Neural cell (in vitro differentiated cells): ENCODE data around the gene SAT1. TPM values are rescaled to one million over a fixed set of nuclear protein-coding genes. Genes with fewer than 3 reads are reported as not detected.

Source experiments
- H2AFZ ChIP-seq: fragments of 200-600, 300-800 bp; sonication (generic), shearing (Covaris generic); 2 replicates; pipeline ENCODE4 v1.6.0; 2014; ENCODE audit warnings: low read depth, mild to moderate bottlenecking, antibody characterized with exemption, low read length, moderate library complexity
- H3F3A ChIP-seq: fragments of 200-600 bp; shearing (Covaris generic); 2 replicates; pipeline ENCODE4 v1.6.1; 2016; ENCODE audit warnings: mild to moderate bottlenecking, moderate library complexity, mixed read lengths, antibody characterized with exemption, low read length; ENCODE audit not compliant: insufficient read depth, poor library complexity, severe bottlenecking
- H3K27ac ChIP-seq: fragments of 200-600, 300-800 bp; sonication (generic), shearing (Covaris generic); 2 replicates; pipeline ENCODE4 v1.5.1; 2014; ENCODE audit warnings: mild to moderate bottlenecking, low read length, moderate library complexity
- H3K27me3 ChIP-seq: fragments of 300-800, 200-600 bp; sonication (generic), shearing (Covaris generic); 2 replicates; pipeline ENCODE4 v1.6.0; 2014; ENCODE audit warnings: mild to moderate bottlenecking, low read depth, low read length, moderate library complexity; ENCODE audit not compliant: insufficient read depth
- H3K36me3 ChIP-seq: fragments of 300-800, 200-600 bp; sonication (generic), shearing (Covaris generic); 2 replicates; pipeline ENCODE4 v1.5.1; 2014; ENCODE audit warnings: mild to moderate bottlenecking, antibody characterized with exemption, low read length, moderate library complexity; ENCODE audit not compliant: insufficient read depth
- H3K4me2 ChIP-seq: fragments of 300-800, 200-600 bp; sonication (generic), shearing (Covaris generic); 2 replicates; pipeline ENCODE4 v1.6.0; 2014; ENCODE audit warnings: mild to moderate bottlenecking, low read length
- H3K4me3 ChIP-seq: fragments of 300-800, 200-600 bp; sonication (generic), shearing (Covaris generic); 2 replicates; pipeline ENCODE4 v1.5.1; 2014; ENCODE audit warnings: mild to moderate bottlenecking, low read length, moderate library complexity
- H3K79me2 ChIP-seq: fragments of 200-600 bp; shearing (Covaris generic); replicated peaks from 2 replicates; pipeline ENCODE4 v1.6.0; 2014; ENCODE audit warnings: mild to moderate bottlenecking, low read length, moderate library complexity; ENCODE audit not compliant: insufficient read depth
- H3K9ac ChIP-seq: fragments of 300-800, 200-600 bp; sonication (generic), shearing (Covaris generic); 2 replicates; pipeline ENCODE4 v1.6.1; 2016; ENCODE audit warnings: mild to moderate bottlenecking, low read length, mixed read lengths
- H3K9me2 ChIP-seq: fragments of 200-600 bp; shearing (Covaris generic); 2 replicates; pipeline ENCODE4 v1.6.1; 2016; ENCODE audit warnings: mild to moderate bottlenecking, low read length, mixed read lengths; ENCODE audit not compliant: insufficient read depth
- H3K9me3 ChIP-seq: fragments of 200-600, 300-800 bp; sonication (generic), shearing (Covaris generic); 2 replicates; pipeline ENCODE4 v1.6.1; 2016; ENCODE audit warnings: mild to moderate bottlenecking, mixed run types, low read length, moderate library complexity, mixed read lengths
- H4K20me1 ChIP-seq: fragments of 200-600 bp; shearing (Covaris generic); 2 replicates; pipeline ENCODE4 v1.6.1; 2016; ENCODE audit warnings: mild to moderate bottlenecking, mixed run types; ENCODE audit not compliant: insufficient read depth
- EP300 ChIP-seq: fragments of 450-650 bp; conservative IDR thresholded peaks from 2 replicates; pipeline ENCODE4 v1.6.1; 2014; ENCODE audit warnings: antibody characterized with exemption, mild to moderate bottlenecking, moderate library complexity; ENCODE audit not compliant: poor library complexity, severe bottlenecking
- EZH2 ChIP-seq: fragments of 200-600, 300-800 bp; shearing (Covaris generic), sonication (generic); IDR thresholded peaks from 2 replicates; pipeline ENCODE4 v1.6.1; 2014; ENCODE audit warnings: antibody characterized with exemption, low read length, borderline replicate concordance, mild to moderate bottlenecking; ENCODE audit not compliant: insufficient read depth, poor library complexity, severe bottlenecking
- MXI1 ChIP-seq: fragments of 450-650 bp; conservative IDR thresholded peaks from 2 replicates; pipeline ENCODE4 v1.6.1; 2014; ENCODE audit warnings: antibody characterized with exemption, mild to moderate bottlenecking; ENCODE audit not compliant: poor library complexity, severe bottlenecking
- POLR2AphosphoS5 ChIP-seq: IDR thresholded peaks from 2 replicates; pipeline ENCODE4 v1.6.1; 2012
- RAD21 ChIP-seq: fragments of 450-650 bp; conservative IDR thresholded peaks from 2 replicates; pipeline ENCODE4 v1.6.1; 2014; ENCODE audit warnings: antibody characterized with exemption, mild to moderate bottlenecking, moderate library complexity
- SMC3 ChIP-seq: fragments of 450-650 bp; conservative IDR thresholded peaks from 2 replicates; pipeline ENCODE4 v1.6.1; 2014; ENCODE audit warnings: antibody characterized with exemption, mild to moderate bottlenecking, moderate library complexity; ENCODE audit not compliant: poor library complexity
- TAF1 ChIP-seq: IDR thresholded peaks from 2 replicates; pipeline ENCODE4 v1.6.1; 2012; ENCODE audit warnings: low read depth
- polyA plus RNA-seq: library from polyadenylated mRNA; depleted of rRNA; stranded (reverse); fragments of >200 nt; gene quantifications from 2 replicates; pipeline ENCODE4 v1.2.3, GENCODE V29; 2014
- TF ChIP-seq, protein P1 (sequence below): IDR thresholded peaks from 2 replicates; pipeline ENCODE4 v1.6.1; 2012; ENCODE audit warnings: borderline replicate concordance
- TF ChIP-seq, protein P2 (sequence below): fragments of 450-650 bp; IDR thresholded peaks from 2 replicates; pipeline ENCODE4 v1.5.1; 2014; ENCODE audit warnings: antibody characterized with exemption, mild to moderate bottlenecking, moderate library complexity; ENCODE audit not compliant: poor library complexity, severe bottlenecking

SAT1 gene
- polyA plus RNA-seq, 1 donor from 2014 or later = 95.2 TPM

DNA sequence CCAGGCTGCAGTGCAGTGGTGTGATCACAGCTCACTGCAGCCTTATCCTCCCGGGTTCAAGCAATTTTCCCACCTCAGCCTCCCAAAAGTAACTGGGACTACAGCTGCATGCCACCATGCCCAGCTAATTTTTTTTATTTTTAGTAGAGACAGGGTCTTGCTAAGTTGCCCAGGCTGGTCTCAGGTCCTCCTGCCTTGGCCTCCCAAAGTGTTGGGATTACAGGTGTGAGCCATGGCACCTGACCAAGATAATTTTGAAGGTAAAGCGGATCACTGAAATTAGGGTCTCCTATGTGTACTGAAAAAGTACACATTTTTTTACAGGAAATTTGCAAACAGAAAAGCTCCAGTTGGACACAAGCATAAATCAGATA lies 4.8 kb downstream of the SAT1 start:
- no peak overlapping the region for H3K4me3 ChIP-seq
- no peak overlapping the region for H3K4me2 ChIP-seq
- no peak overlapping the region for H3K9ac ChIP-seq
- H3K27ac ChIP-seq = no peak overlapping the region
- no peaks in the 10 kb centered on the region for H3K9me2 ChIP-seq
- H3K36me3 ChIP-seq = no peaks in the 10 kb centered on the region
- H3K79me2 ChIP-seq = no peaks in the 10 kb centered on the region
- TF ChIP-seq TAF1 (no peak), SMC3 (no peak), EP300 (no peak)
- TF ChIP-seq, protein P1, sequence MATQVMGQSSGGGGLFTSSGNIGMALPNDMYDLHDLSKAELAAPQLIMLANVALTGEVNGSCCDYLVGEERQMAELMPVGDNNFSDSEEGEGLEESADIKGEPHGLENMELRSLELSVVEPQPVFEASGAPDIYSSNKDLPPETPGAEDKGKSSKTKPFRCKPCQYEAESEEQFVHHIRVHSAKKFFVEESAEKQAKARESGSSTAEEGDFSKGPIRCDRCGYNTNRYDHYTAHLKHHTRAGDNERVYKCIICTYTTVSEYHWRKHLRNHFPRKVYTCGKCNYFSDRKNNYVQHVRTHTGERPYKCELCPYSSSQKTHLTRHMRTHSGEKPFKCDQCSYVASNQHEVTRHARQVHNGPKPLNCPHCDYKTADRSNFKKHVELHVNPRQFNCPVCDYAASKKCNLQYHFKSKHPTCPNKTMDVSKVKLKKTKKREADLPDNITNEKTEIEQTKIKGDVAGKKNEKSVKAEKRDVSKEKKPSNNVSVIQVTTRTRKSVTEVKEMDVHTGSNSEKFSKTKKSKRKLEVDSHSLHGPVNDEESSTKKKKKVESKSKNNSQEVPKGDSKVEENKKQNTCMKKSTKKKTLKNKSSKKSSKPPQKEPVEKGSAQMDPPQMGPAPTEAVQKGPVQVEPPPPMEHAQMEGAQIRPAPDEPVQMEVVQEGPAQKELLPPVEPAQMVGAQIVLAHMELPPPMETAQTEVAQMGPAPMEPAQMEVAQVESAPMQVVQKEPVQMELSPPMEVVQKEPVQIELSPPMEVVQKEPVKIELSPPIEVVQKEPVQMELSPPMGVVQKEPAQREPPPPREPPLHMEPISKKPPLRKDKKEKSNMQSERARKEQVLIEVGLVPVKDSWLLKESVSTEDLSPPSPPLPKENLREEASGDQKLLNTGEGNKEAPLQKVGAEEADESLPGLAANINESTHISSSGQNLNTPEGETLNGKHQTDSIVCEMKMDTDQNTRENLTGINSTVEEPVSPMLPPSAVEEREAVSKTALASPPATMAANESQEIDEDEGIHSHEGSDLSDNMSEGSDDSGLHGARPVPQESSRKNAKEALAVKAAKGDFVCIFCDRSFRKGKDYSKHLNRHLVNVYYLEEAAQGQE = no peak
- H3K27me3 ChIP-seq = no peaks in the 10 kb centered on the region
- H3K9me3 ChIP-seq = no peaks in the 10 kb centered on the region
- H4K20me1 ChIP-seq = no peaks in the 10 kb centered on the region
- H2AFZ ChIP-seq = no peak overlapping the region
- H3F3A ChIP-seq = no peaks in the 10 kb centered on the region

DNA sequence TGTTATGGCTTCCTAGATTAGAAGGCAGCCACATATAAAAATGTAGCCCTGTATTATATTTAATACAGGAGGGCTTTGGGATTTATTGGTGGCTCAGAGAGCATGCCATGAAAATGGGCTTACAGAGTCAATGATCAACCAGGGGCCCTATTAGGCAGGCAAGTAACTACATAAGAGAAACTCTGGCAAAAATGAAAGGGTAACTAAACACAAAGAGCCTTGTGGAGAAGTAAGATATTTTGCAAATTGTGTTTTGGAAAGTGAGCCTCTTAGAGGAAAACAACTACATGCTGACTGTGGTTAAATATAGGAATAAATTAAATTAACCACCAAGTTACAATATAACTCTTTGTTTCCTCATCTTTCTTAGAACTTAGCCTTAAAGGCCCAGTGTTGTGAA lies 5.5 kb downstream of the SAT1 start:
- H3K4me2 ChIP-seq = no peak overlapping the region
- no peaks in the 10 kb centered on the region for H3K27me3 ChIP-seq
- no peaks in the 10 kb centered on the region for H3K9me3 ChIP-seq
- H3K4me3 ChIP-seq = no peak overlapping the region
- H3K9me2 ChIP-seq = no peaks in the 10 kb centered on the region
- H3K9ac ChIP-seq = no peak overlapping the region
- H3K79me2 ChIP-seq = no peaks in the 10 kb centered on the region
- H3K27ac ChIP-seq = no peak overlapping the region
- H4K20me1 ChIP-seq = no peaks in the 10 kb centered on the region
- H3F3A ChIP-seq = no peaks in the 10 kb centered on the region
- H2AFZ ChIP-seq = no peak overlapping the region
- TF ChIP-seq TAF1 = no peak
- no peak for TF ChIP-seq SMC3
- TF ChIP-seq EP300 = no peak
- no peak for TF ChIP-seq EZH2
- no peak for TF ChIP-seq MXI1
- TF ChIP-seq RAD21 = no peak
- TF ChIP-seq, protein P2, sequence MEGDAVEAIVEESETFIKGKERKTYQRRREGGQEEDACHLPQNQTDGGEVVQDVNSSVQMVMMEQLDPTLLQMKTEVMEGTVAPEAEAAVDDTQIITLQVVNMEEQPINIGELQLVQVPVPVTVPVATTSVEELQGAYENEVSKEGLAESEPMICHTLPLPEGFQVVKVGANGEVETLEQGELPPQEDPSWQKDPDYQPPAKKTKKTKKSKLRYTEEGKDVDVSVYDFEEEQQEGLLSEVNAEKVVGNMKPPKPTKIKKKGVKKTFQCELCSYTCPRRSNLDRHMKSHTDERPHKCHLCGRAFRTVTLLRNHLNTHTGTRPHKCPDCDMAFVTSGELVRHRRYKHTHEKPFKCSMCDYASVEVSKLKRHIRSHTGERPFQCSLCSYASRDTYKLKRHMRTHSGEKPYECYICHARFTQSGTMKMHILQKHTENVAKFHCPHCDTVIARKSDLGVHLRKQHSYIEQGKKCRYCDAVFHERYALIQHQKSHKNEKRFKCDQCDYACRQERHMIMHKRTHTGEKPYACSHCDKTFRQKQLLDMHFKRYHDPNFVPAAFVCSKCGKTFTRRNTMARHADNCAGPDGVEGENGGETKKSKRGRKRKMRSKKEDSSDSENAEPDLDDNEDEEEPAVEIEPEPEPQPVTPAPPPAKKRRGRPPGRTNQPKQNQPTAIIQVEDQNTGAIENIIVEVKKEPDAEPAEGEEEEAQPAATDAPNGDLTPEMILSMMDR = no peak
- TF ChIP-seq POLR2AphosphoS5 = no peak
- no peaks in the 10 kb centered on the region for H3K36me3 ChIP-seq

DNA sequence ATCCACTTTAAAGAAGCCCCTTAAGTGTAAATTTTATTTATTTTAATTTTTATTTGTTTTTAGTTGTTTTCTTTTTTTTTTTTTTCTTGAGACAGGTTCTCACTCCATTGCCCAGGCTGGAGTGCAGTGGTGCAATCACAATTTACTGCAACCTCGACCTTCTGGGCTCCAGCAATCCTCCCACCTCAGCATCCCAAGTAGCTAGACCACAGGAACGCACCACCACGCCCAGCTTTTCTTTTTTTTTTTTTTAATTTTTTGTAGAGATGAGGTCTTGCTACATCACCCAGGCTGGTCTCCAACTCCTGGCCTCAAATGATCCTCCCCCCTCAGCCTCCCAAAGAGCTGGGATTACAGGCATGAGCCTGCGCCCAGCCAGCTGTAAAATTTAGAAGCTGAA lies 6.0 kb downstream of the SAT1 start:
- no peak overlapping the region for H3K4me2 ChIP-seq
- no peak overlapping the region for H2AFZ ChIP-seq
- no peaks in the 10 kb centered on the region for H3K27me3 ChIP-seq
- H3K9ac ChIP-seq = no peak overlapping the region
- no peak overlapping the region for H3K4me3 ChIP-seq
- H3K79me2 ChIP-seq = no peaks in the 10 kb centered on the region
- TF ChIP-seq, protein P2 = no peak
- TF ChIP-seq MXI1 = no peak
- TF ChIP-seq RAD21 = no peak
- TF ChIP-seq EP300 = no peak
- TF ChIP-seq SMC3 = no peak
- no peak for TF ChIP-seq POLR2AphosphoS5
- no peak for TF ChIP-seq EZH2
- TF ChIP-seq, protein P1 = no peak
- no peak for TF ChIP-seq TAF1
- H4K20me1 ChIP-seq = no peaks in the 10 kb centered on the region
- H3F3A ChIP-seq = no peaks in the 10 kb centered on the region
- no peaks in the 10 kb centered on the region for H3K36me3 ChIP-seq
- H3K9me2 ChIP-seq = no peaks in the 10 kb centered on the region
- H3K9me3 ChIP-seq = no peaks in the 10 kb centered on the region
- no peak overlapping the region for H3K27ac ChIP-seq
